Nucleus accumbens (tissue), 56 donors: Measurements from ENCODE around the gene ZFR2.
"Not testable (repeated sequence)": the region's sequence is repeated elsewhere in the genome, so short reads cannot be mapped to it uniquely, and the experiment has no call there.

Experiments
- DNase-seq, 56 donors: peaks; one replicate each; lab custom pipeline; 2025; lab: John Stamatoyannopoulos, UW

ZFR2 gene

DNA sequence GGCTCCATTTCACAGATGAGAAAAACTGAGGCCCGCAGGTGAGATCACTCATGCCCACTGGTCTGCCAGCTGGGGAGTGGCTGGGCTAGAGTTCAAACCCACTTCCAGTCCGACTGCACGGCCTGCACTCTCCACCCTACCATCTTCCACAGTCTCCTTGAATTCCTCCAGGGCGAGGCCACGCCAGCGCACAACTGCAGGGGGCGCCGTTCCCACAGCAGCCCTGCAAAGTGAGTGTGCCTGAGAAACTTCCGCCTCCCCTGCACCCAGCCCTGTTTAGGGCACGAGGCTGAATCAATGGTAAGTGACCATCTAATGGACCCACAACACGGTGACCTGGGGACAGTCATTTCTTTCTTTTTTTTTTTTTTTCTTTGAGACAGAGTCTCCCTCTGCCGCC lies 10.8 kb upstream of the ZFR2 start:
- DNase-seq, result peak in 1 of 56 donors; percentile 3

DNA sequence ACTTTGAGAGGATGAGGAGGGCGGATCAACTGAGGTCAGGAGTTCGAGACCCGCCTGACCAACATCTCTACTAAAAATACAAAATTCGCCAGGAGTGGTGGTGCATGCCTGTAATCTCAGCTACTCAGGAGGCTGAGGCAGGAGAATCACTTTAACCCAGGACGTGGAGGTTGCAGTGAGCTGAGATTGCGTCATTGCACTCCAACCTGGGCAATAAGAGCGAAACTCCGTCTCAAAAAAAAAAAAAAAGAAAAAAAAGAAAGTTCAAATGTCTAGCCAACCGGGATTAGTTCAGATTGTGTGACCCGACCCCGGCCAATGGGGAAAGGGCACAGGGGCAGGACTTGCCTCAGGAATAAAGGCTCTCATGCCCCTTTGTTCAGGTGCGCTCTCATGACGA lies 5.9 kb upstream of the ZFR2 start:
- DNase-seq, result not testable (repeated sequence)

DNA sequence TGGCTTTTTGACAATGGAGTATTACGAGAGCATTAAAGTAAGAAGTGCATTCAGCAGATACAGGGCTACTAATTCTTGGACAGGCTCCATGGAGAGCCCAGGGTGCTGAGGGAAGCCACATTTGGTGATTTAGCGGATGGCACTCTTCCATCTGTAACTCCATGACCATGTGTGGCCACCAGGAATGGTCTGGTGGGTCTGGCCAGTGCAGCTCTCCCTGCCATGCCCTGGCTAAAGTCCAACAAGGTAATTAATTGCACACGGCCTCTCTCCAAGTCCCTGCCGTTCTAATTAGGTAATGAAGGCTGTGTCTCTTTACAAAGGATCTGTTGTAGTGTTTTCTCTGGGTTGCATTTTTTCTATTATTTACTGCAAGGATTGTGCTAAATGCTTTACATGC lies 4.3 kb upstream of the ZFR2 start:
- no peak for DNase-seq

DNA sequence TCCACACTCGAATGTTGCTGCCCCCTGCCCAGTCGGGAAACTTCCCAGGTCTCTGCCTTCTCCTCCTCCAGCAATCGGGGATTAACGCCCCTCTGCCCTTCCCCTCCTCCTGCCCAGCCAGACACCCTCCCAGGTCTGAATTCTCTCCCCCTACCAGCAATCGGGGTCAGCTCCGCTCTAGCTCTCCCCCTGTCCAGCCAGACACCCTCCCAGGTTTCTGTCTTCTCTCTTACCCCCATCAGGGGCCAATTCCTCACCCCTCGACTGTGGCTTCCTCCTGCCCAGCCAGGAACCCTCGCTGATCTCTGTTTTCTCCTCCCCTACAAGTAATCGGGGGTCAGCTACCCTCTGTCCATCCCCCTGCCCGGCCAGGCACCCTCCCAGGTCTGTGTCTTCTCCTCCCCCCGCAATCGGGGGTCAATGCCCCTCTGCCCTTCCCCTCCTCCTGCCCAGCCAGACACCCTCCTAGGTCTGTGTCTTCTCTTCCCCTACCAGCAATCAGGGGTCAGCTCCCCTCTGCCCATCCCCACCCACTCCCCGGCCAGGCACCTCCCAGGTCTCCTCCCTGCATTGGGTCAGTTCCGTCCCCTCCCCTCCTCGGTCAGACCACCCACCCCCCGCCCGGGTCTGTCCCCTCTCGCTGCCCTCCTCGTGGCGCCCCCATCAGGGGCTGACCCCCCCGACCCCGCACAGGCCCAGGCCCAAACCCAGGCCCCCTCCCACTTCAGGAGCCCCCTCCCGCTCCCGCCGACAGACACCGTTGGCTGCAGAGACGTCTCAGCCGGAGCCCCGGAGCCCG lies 668 bp downstream of the ZFR2 start:
- no peak for DNase-seq

DNA sequence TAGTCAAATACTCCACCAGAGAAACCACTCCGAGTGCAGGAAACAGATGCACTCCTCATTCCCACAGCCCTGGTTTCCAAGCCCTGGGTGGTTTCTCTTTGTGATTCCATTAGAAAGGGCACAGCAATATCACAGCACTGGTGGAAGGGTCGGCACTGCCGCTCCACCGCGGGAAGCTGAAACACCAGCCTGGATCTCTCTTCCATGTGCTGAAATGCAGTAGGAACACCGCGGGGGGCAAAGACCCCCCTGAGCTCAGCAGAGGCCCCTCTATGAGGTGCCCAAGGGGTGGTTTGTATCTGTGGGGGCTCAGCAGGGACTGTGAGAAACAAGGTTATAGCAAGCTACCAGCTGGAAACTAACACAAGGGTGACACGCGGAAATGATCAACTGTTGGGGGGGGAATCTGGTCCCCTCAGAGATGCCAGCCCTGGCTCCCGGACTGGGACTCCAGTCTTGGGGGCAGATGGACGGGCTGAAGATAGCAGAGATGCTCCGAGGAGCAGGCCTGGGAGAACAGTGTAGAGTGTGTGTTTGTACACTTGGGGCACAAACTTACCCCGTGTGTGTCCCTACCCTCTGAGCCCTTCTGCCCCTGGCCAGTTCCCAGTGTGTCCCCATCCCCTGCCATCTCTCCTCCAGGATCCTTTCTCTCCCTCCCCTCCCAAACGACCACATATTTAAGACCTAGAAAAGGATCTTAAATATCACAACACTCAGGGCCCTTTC lies 1.8 kb downstream of the ZFR2 start:
- DNase-seq, result no peak

DNA sequence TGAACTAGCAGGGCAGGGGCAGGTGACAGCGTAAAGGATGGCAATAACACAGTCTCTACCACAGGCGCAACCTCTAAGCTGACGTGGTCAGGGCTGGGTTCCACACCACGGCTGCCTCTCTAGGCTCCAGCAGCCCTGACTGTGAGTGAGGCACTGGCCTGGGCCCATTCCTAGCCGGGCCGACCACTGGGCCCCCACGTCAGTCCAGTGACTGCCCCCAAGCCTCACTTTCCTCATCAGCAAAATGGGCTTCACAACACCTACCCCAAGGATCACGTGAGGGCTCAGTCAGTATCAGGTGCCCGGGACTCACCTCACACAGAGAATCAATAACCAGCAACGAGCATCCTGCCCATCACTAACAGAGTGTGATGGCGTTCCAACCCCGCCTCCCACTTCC lies 5.2 kb downstream of the ZFR2 start:
- no peak for DNase-seq

DNA sequence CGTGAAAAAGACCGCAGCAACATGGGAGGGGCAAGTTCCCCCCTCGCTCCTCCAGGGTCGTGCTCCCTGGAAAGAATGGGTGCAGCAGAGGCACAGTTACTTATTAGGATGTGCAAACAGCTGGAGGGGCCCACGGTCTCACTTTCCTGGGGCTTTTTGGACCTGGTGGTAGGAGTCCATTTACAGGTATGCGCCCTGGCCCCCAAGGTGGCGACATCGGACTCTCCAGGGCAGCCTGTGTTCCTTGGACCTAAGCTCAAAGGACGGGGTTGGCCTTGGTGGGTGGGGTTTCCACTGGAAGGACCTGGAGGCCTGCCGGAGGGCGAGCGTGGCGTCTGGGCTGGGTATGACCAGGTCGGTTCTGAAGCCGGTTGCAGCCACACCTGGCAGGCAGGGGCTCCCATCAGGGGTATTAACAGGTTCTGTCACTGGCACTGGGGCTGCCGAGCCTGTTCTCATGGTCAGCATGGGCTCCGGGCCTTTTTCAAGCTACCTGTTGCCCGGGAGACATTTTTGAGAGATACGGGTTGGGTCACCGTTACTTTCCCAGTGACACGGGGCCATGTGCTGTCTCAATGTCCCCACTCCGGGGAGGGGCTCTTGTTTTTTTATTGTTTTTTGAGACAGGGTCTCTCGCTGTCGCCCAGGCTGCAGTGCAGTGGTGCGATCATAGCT lies 5.9 kb downstream of the ZFR2 start:
- DNase-seq, result no peak

DNA sequence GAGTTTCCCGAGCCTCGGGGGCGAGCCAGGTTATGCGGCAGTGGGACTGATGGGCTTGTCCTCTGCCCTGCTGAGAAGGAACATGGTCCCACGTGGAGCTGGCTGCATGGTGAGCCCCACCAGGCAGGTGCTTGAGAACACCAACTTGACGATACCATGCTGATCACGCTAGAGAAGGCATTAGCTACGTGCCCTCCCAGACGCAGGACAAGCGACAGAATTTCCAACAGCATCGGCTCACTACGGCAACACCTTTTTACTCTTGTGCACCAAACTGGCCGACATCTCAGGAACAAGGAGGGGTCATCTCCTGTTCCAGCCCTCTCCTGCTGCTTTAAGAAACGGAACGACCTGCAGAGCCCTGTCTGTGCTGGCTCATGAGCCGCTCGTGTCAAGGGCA lies 8.3 kb downstream of the ZFR2 start:
- DNase-seq, result no peak

DNA sequence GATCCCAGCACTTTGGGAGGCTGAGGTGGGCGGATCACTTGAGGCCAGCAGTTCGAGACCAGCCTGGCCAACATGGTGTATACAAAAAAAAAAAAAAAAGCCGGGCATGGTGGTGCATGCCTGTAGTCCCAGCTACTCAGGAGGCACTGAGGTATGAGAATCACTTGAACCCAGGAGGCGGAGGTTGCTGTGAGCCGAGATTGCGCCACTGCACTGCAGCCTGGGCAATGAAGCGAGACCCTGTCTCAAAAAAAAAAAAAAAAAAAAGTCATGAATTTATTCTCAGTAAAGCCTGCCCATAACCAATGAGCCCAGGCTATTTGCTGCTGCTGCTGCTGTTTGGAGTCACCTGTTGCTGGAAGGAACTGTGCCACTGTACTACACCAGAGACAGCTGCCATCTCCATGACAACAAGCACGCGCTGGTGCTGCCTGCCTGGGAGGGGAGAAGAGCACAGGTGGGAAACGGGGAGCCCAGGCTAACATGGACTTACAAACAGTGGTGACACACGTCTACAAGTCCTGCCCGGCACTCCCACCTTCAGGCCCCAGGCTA lies 11.3 kb downstream of the ZFR2 start:
- DNase-seq, result peak in 23 of 56 donors; percentile 2 to 75 (median 29)

DNA sequence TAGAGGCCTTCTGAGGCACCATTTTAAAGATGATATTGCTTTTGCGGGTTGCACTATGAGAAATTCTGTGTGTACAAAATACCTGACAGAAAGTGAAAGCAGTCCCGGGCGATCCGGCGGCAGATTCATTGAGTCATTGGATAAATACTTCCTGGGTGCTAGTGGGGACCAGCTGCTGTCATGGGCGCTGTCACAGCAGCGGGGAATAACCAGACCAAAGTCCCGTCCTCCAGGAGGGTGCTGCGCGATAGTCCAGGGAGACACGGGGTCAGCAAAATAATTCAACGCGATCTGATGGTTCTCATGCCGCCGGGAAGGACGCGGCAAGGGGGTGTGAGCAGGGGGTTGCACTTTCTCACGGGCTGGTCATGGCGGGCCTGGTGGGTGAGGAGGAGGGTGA lies 13.5 kb downstream of the ZFR2 start:
- no peak for DNase-seq

DNA sequence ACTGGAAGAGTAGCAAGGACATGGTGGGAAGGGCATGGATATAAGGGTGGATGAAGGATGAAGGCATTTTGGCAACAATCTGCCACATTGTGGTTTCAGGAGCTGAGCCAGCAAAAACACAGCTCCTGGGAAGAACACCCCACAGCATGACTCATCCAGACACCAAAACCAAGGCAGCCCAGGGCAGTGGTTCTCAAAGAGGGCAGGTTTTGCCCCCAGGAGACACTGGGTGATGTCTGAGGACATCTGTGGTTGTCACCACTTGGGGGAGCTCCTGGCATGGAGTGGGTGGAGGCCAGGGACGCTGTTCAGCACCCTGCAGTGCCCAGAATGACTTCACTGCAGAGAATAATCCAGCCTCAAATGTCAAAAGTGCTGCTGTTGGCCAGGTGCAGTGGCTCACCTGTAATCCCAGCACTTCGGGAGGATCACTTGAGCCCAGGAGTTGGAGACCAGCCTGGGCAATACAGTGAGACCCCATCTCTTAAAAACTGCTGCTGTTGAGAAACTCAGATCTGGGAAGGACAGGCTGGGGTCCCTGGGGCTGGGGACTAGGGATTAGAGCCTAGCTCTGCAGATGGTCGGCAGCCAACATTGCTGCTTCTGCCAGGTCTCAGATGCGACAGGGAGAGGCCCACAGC lies 16.1 kb downstream of the ZFR2 start:
- no peak for DNase-seq

DNA sequence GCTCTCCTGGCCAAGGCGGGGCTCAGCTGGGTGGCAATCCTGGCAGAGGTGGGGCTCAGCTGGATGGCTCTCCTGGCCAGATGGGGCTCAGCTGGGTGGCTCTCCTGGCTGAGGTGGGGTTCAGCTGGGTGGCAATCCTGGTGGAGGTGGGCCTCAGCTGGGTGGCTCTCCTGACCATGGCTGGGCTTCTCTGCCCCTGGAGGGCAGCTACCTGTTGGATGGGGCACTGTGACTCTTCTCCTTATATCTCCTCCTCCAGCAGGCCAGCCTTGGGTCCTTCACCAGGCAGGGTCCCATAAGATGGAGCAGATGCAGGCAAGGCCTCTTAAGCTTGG lies 16.7 kb downstream of the ZFR2 start:
- no peak for DNase-seq

DNA sequence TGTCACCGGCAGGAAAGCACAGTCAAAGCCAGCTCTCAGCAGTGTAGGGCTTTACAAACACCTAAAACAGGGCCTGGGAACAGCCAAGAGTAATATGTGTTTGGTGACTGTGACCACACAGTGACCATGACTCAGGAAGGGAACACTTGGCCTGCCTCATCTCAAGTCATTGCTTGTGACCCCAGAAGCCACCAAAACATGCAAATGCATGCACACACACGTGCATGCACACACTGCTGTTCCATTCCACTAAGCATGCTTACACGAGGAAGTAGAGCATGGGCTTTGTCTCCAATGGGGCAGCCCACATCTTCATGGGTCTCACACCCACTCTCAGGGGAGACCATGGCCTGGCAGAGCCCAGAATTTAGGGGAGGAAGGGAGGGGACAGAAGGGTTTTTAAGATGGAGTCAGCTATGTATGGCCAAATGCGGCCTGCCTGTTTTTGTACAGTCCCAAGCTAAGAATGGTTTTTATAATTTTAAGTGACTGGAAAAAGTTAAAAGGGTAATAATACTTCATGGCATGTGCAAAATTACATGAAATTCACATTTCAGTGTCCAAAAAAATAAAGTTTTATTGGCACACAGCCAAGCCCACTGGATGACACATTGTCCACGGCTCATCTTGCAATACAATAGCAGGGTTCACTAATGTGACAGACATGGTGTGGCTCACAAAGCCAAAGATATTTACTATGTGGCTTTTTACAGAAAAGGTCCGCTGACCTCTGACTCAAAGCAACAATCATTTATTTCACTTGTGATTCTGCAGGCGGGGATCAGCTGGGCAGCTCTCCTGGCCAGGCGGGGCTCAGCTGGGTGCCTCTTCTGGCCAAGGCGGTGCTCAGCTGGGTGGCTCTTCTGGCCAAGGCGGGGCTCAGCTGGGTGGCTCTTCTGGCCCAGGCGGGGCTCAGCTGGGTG lies 17.3 kb downstream of the ZFR2 start:
- DNase-seq, result no peak

DNA sequence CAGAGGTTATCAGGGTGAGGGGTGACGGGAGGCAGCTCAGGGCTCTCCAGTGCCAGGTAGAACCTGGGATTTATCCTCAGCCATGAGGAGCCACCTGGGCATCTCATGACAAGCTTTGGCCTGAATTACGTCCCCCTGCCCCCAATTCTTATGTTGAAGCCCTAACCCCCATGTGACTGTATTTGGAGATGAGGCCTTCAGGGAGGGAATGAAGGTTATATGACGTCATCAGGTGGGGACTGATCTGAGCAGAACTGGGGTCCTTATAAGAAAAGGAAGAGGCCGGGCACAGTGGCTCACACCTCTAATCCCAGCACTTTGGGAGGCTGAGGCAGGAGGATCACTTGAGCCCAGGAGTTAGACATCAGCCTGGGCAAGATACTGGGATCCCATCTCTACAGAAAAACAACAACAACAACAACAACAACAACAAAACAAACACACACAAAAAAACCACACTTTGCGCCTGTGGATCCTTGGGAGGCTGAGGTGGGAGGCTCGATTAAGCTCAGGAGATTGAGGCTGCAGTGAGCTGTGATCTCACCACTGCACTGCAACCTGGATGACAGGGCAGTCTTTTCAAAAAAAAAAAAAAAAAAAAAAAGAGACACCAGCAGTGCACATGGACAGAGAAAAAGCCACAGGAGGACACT lies 18.4 kb downstream of the ZFR2 start:
- no peak for DNase-seq

DNA sequence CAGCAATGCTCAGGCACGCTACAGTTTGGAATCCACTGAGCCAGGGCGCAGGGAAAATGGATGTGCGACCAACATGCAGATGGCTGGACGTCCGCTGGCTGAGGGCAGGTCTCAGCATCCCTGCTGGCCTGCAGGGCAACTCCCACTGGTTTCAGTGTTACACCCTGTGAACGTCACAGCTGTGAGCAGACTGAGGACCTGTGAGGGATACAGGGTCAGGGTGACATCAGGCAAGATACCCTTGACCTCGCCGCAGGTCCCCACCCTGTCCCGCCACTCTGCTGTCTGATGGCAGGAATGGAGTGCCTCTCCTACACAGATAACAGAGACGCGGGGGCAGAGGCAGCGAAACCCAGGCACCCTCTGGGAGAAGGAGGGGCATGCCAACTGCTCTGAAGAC lies 19.1 kb downstream of the ZFR2 start:
- no peak for DNase-seq

DNA sequence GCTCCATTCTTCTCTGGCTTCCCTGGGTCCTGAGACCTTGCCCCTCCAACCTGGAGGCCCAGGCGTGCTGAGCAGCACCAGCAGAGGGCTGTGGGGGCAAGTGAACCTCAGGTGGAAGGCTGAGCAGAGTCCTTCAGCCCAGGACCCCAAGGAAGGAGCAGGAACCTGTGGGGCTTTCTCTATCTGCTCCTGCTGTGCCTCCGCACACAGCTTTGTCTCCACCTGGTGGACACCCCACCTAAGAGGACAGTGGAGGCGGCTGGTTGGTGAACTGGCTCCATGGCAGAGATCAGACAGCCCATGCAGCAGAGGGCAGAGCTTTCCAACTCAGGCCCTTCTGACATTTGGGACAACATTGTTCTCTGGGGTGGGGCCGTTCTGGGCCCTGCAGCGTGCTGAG lies 19.7 kb downstream of the ZFR2 start:
- no peak for DNase-seq

DNA sequence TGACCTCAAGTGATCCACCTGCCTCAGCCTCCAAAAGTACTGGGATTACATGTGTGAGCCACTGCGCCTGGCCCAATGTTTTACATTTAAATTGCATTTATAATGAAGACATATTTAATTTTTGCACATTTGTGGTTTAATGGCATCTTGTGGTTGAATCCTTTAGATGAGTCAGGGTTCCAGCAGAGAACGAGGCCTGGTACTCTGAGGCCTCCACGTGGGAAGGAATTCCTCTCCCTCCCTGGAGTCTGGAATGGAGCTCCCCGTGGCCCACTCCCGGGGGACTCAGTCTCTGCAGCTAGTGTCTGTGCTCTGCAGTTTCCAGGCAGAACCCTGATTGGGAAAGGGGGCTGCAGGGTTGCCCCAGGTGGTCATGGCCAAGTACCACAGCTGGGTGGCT lies 24.2 kb downstream of the ZFR2 start:
- DNase-seq, result no peak

DNA sequence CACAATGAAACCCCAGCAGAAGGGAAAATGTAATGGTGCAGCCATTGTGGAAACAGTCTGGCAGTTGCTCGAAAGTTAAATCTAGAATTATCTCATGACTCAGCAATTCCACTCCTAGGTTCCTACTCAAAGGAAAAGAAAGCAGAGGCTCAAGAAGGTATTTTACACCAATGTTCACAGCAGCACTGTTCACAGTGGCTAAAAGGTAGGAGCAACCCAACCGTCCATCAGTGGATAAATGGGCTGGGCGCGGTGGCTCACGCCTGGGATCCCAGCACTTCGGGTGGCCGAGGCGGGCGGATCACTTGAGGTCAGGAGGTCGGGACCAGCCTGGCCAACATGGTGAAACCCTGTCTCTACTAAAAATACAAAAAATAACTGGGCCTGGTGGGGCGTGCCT lies 25.9 kb downstream of the ZFR2 start:
- DNase-seq, result no peak

DNA sequence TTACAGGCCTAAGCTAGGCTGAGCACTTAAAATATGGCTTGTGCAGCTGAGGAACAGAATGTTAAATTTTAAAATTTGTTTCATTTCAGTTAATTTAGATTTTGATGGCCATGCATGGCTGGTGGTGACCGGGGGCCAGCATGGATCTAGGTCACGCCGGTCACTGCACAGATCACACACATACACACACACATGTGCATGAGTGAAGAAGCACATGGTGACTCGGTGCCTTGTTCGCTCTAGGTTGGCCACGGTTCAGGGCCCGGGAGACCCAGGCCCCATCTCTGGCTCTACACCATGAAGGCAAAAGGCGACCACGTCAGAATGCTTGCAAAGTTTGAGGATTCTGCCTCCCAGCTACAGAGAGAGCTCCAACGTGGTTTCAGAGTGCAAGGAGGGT lies 28.0 kb downstream of the ZFR2 start:
- no peak for DNase-seq
